ENCODE results near the gene PLXDC1. TPM values are rescaled to one million over a fixed set of nuclear protein-coding genes. Genes with fewer than 3 reads are reported as not detected.
"Not testable (repeated sequence)": the region's sequence is repeated elsewhere in the genome, so short reads cannot be mapped to it uniquely, and the experiment has no call there.

PLXDC1 gene
- total RNA-seq, 1 donor from 2014 or later = 2.5 TPM

GRCh38 chr17:39122991-39123390 is 28.4 kb downstream of the PLXDC1 start:
- Mint-ChIP-seq H3K27me3 (ENCODE audit: insufficient read depth, low read depth) (peaks cover 11% of the 10 kb centered on the region), H3K4me3 (no peak overlapping the region), H3K4me1 (no peaks in the 10 kb centered on the region), H3K27ac (no peak overlapping the region), H3K9me3 (no peaks in the 10 kb centered on the region), H3K36me3 (no peaks in the 10 kb centered on the region)
- TF ChIP-seq CTCF (IDR thresholded peaks at IDR 0.05) (no peak), EZH2phosphoT487 (IDR thresholded peaks at IDR 0.05) (no peak), EZH2 (IDR thresholded peaks at IDR 0.05) (no peak)
- Histone ChIP-seq H2AFZ (replicated peaks) (no peak overlapping the region), H3F3A (ENCODE audit: low read depth) (no peaks in the 10 kb centered on the region), H3K27me3 (no peaks in the 10 kb centered on the region), H3K4me1 (no peaks in the 10 kb centered on the region), H3K36me3 (no peaks in the 10 kb centered on the region), H3K27ac (no peak overlapping the region), H4K20me1 (ENCODE audit: low read depth) (no peaks in the 10 kb centered on the region), H3K9me3 (ENCODE audit: low read depth) (no peaks in the 10 kb centered on the region), H3K9ac (no peak overlapping the region), H3K79me2 (ENCODE audit: low read depth) (no peaks in the 10 kb centered on the region), H3K4me3 (no peak overlapping the region), H3K4me2 (no peak overlapping the region)
- no peak for DNase-seq (ENCODE audit: low spot score)

GRCh38 chr17:39121919-39122318 is 29.5 kb downstream of the PLXDC1 start:
- H3K4me1 Mint-ChIP-seq; H3K27me3 ChIP-seq; H3K36me3 Mint-ChIP-seq; H4K20me1 ChIP-seq (ENCODE audit: low read depth); H3K4me3 Mint-ChIP-seq; H3K9ac ChIP-seq; H3K27ac ChIP-seq; H3K4me2 ChIP-seq; H2AFZ ChIP-seq (replicated peaks); H3K27ac Mint-ChIP-seq; H3K79me2 ChIP-seq (ENCODE audit: low read depth); H3K36me3 ChIP-seq; DNase-seq (ENCODE audit: low spot score); H3K9me3 ChIP-seq (ENCODE audit: low read depth); H3K4me1 ChIP-seq; H3F3A ChIP-seq (ENCODE audit: low read depth); H3K9me3 Mint-ChIP-seq; H3K4me3 ChIP-seq: not testable (repeated sequence)
- H3K27me3 Mint-ChIP-seq (ENCODE audit: insufficient read depth, low read depth) = peaks cover 11% of the 10 kb centered on the region

GRCh38 chr17:39118674-39119419 is 32.6 kb downstream of the PLXDC1 start:
- Histone ChIP-seq H3K9ac (no peak overlapping the region), H3K27ac (no peak overlapping the region), H3F3A (ENCODE audit: low read depth) (no peaks in the 10 kb centered on the region), H2AFZ (replicated peaks) (no peak overlapping the region), H3K4me3 (no peak overlapping the region), H3K36me3 (no peaks in the 10 kb centered on the region), H3K79me2 (ENCODE audit: low read depth) (no peaks in the 10 kb centered on the region), H3K4me2 (no peak overlapping the region), H4K20me1 (ENCODE audit: low read depth) (no peaks in the 10 kb centered on the region), H3K27me3 (no peaks in the 10 kb centered on the region), H3K4me1 (no peaks in the 10 kb centered on the region), H3K9me3 (ENCODE audit: low read depth) (no peaks in the 10 kb centered on the region)
- no peak for DNase-seq (ENCODE audit: low spot score)
- Mint-ChIP-seq H3K9me3 (no peaks in the 10 kb centered on the region), H3K36me3 (no peaks in the 10 kb centered on the region), H3K4me3 (no peak overlapping the region), H3K27ac (no peak overlapping the region), H3K27me3 (ENCODE audit: insufficient read depth, low read depth) (peaks cover 14% of the 10 kb centered on the region), H3K4me1 (no peaks in the 10 kb centered on the region)
- no peak for TF ChIP-seq EZH2phosphoT487 (IDR thresholded peaks at IDR 0.05)
- TF ChIP-seq CTCF (IDR thresholded peaks at IDR 0.05) = no peak
- no peak for TF ChIP-seq EZH2 (IDR thresholded peaks at IDR 0.05)

GRCh38 chr17:39116224-39116623 is 35.2 kb downstream of the PLXDC1 start:
- Histone ChIP-seq H3K27ac (no peak overlapping the region), H3K36me3 (no peaks in the 10 kb centered on the region), H4K20me1 (ENCODE audit: low read depth) (no peaks in the 10 kb centered on the region), H3K4me2 (no peak overlapping the region), H3K79me2 (ENCODE audit: low read depth) (no peaks in the 10 kb centered on the region), H3K4me1 (no peaks in the 10 kb centered on the region), H3K27me3 (no peaks in the 10 kb centered on the region), H3F3A (ENCODE audit: low read depth) (no peaks in the 10 kb centered on the region), H3K9ac (no peak overlapping the region), H3K9me3 (ENCODE audit: low read depth) (no peaks in the 10 kb centered on the region), H3K4me3 (no peak overlapping the region), H2AFZ (replicated peaks) (no peak overlapping the region)
- TF ChIP-seq CTCF (IDR thresholded peaks at IDR 0.05) = no peak
- TF ChIP-seq EZH2phosphoT487 (IDR thresholded peaks at IDR 0.05) = no peak
- TF ChIP-seq EZH2 (IDR thresholded peaks at IDR 0.05) = no peak
- DNase-seq (ENCODE audit: low spot score) = no peak
- Mint-ChIP-seq H3K36me3 (no peaks in the 10 kb centered on the region), H3K27ac (no peak overlapping the region), H3K4me1 (no peaks in the 10 kb centered on the region), H3K27me3 (ENCODE audit: insufficient read depth, low read depth) (peaks cover 11% of the 10 kb centered on the region), H3K9me3 (no peaks in the 10 kb centered on the region), H3K4me3 (no peak overlapping the region)

Measured in neural progenitor cell (in vitro differentiated cells).